ENCODE measurements around the gene TIMP2.

Gene TIMP2

GRCh38 chr17:78812855-78813254 is 112.3 kb downstream of the TIMP2 start:
- no peak for DNase-seq (ENCODE audit: low spot score)

DNA sequence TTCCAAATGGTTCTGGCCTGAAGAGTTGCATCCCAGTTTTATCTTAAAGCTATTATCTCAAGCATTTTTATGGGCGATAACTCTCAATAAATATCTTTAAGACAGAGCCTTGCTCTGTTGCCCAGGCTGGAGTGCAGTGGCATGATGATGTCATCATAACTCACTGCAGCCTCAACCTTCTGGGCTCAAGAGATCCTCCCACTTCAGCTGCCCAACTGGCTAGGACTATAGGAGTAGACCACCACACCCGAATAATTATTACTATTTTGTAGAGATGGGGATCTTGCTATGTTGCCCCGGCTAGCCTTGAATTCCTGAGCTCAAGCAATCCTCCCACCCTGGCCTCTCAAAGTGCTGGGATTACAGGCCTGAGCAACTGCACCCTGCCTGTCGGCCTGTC is 117.0 kb downstream of the TIMP2 start:
- no peak for DNase-seq (ENCODE audit: low spot score)

DNA sequence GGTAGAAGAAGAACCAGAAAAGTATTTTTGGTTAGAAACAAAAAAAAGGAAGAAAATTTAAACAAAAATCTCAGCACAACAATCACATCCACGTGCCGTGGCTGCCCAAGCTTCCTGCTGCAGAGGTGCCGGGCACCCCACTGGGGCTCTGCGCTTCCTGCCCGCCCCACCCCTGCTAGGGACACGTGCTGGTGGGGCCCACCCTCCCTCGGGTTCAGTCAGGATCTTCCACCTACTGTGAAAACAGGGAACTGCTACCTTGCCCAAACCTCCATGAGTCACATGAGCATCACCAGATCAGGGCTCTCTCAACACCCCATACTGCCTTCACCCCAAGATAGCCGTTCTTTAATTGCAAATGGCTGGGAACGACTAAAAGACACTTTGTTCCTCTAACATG is 118.7 kb downstream of the TIMP2 start:
- DNase-seq (ENCODE audit: low spot score), result no peak

DNA sequence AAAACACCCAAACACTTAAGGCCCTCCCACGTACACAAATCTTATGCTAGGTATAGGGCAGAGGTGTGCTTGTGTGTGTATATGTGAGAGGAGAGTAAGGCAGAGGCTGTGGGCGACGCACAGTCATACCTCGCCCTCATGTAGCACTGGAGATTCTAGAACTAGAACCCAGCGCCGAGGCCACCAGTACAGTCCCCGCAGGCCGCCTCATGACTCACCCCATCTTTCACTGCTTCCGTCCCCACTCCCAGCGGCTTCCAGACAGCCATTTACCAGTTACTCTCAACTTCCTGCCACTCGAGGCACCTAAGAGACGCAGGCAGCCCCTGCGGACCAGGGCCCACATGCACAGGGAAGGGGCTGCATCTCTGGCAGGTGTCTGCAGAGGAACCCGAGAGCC is 119.9 kb downstream of the TIMP2 start:
- DNase-seq (ENCODE audit: low spot score), result no peak

GRCh38 chr17:78804777-78805176 is 120.4 kb downstream of the TIMP2 start:
- DNase-seq (ENCODE audit: low spot score), result no peak

GRCh38 chr17:78803186-78803845 is 121.9 kb downstream of the TIMP2 start:
- no peak for DNase-seq (ENCODE audit: low spot score)

Data from HuH-7 (cell line).